GM18858 (cell line): Measurements from ENCODE around the gene TAS2R38.

ENCODE experiments used
- ATAC-seq: cut with Tn5 transposase; IDR thresholded peaks from one replicate; pipeline ENCODE4 v1.9.1; 2021; ENCODE audit not compliant: unreplicated experiment

The TAS2R38 gene

DNA sequence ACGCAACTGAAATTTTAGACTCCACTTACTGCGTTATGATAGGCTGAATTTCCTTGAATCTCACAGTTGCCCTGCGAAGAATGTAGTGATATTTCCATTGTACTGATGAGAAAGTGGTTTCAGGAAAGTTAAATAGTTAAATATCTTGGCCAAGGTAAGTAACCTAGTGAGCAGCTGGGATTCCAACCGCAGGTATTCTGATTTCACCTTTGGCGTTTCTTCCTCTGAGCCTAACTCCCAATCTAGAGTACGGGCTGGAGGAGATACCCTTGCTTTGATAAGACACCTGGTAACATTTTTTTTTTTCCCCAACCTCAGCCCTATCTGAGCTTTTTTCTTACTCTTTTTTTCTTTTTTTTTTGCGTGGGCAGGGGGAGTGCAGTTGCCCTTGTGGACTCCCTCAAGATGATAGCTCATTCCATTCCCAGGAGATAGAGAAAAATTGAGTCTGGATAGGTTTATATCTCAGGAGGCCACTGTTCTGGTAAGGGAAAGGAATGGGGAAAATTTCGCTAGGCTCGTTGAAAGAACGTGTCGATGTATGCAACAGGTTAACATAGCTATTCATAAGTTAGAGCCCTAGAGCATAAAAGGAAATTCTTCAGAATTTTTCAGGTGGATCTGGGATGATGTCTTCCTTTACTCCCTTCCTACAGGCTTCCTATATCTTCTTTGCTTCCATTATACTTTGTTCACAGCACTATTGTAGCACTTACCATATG is 3.1 kb upstream of the TAS2R38 start:
- ATAC-seq: no peak

DNA sequence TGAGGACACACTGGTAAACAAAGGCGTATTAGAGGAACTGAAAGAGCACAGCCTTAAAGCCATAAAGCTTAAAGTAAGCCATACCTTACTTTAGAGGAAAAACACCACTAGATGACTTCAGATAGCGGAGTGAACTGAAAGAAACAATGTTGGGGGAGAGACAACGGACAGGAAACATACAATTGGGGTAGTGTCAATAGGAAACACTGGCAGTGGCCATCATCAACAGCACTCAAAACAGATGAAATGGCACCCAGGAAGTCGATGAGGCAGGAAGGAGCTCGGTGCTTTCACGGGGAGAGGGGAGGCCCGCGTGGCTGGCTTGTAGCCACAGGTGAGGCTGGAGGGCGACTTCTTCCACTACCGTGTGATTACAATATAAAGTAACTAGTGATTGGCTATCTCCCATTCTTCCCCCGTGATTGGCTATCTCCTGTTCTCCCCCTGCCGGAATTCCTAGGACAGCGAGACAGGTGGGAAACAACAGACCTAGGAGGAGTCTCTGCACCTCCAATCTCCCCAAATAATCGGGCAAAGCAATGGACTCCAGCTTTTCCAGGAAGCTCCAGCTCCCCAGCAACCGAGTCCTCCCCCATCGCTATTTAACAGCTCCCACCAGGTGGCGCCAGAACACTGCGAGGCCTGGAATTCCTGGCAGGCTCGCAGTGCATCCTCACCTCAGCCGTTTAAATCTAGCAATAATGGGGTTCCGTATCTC is 2.4 kb upstream of the TAS2R38 start:
- ATAC-seq: peak; percentile 64

GRCh38 chr7:141974831-141975230 is 1.3 kb upstream of the TAS2R38 start:
- no peak for ATAC-seq

GRCh38 chr7:141960687-141961422 is 12.7 kb downstream of the TAS2R38 start:
- peak; percentile 89 for ATAC-seq

- no peak for ATAC-seq
Observed at GRCh38 chr7:141956084-141956483, 17.5 kb downstream of the TAS2R38 start.

GRCh38 chr7:141954334-141954733 is 19.2 kb downstream of the TAS2R38 start:
- ATAC-seq: no peak

- ATAC-seq: no peak
Observed at GRCh38 chr7:141952461-141952860, 21.1 kb downstream of the TAS2R38 start.

- no peak for ATAC-seq
Observed at GRCh38 chr7:141950806-141951205, 22.8 kb downstream of the TAS2R38 start.

DNA sequence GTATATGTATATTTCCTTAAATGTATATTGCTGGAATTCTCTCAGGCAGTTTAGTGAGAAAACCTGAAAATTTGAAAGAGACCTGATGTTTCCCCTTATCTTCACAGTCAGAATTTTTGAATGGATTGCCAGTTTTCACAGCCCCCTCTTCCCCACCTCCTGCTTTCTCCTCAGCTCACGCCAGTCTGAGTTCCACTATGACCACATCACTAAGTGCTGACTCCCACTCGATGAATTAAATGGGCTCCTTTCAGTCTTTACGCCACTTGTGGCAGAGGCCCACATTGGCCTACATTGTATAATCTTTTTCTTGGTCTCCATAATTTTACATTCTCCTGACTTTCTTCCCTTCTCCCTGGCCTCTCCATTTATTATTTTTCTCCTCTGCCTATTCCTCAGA is 23.7 kb downstream of the TAS2R38 start:
- no peak for ATAC-seq

DNA sequence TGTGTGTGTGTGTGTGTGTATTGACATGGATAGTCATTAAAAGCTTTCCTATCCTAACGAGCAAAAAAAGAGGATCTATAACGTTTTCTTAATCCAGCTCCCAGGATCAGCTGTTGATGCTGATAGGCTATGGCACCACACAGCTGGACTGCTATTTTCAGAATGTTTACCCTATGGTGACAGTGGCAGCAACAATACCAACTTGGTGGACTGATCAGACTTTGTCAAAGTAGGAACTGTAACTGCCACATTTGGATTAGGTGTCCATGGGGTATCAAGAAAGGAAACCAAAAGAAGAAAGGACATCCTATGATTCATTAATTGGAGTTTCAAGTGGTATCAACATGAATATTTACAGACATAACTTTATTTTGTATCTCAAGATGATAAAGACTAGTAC is 24.1 kb downstream of the TAS2R38 start:
- no peak for ATAC-seq

GRCh38 chr7:141949021-141949420 is 24.6 kb downstream of the TAS2R38 start:
- no peak for ATAC-seq

DNA sequence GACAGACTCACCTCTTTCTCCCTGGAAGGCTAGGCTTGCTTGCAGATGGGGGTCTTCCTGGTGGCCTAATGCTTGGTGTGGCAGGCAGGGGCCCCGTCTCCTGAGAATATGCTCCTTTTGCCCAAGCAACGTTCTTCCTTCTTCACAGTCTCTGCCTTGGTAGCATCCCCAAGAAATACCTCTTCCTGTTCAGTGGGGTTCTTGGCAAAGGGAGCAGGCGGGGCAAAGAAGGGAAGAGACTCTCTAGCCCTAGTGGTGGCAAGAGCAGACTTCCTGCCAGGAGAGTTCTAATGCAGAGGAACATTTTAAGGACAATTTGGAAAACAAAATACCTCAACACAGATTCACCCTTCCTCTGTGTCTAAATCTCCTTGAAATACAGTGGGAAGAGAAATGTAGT is 26.8 kb downstream of the TAS2R38 start, which contains the start of gene CLEC5A:
CLEC5A (minus strand) TSS at position 179 of the 400 bp plus-strand sequence. CDS start 682 bp downstream, outside the sequence.
- ATAC-seq: no peak

- ATAC-seq: no peak
Observed at GRCh38 chr7:141945356-141945755, 28.2 kb downstream of the TAS2R38 start.

GRCh38 chr7:141944811-141945210 is 28.8 kb downstream of the TAS2R38 start:
- ATAC-seq: no peak

DNA sequence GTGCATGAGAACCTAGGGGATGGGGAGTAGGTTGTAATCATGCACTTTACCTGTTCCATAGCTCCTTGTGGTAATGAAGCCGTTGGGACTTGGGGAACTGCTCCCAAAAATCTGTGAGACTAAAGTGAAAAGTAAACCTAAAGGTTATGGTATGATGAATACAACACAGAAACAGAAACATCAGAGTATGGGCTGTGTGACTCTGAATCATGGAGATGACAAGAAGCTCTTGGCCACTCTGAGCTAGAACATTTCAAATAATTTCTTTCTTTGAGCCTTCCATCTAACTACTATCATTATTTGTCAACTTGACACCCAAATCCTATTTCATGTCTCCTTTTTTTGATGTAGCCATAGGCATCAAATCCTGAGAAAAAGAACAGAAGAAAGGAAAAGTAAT is 29.7 kb downstream of the TAS2R38 start:
- no peak for ATAC-seq

DNA sequence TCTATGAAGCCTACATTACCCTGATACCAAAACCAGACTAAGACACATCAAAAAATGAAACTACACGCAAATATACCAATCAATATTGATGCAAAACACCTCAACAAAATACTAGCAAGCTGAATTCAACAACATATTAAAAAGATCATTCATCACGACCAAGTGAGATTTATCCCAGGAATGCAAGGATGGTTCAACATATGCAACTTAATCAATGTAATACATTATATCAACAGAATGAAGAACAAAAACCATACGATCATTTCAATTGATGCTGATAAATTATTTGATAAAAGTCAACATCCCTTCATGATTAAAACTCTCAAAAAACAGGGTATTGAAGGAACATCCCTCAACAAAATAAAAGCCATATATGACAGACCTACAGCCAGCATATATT is 32.5 kb downstream of the TAS2R38 start:
- no peak for ATAC-seq

GRCh38 chr7:141930211-141930610 is 43.4 kb downstream of the TAS2R38 start:
- no peak for ATAC-seq

DNA sequence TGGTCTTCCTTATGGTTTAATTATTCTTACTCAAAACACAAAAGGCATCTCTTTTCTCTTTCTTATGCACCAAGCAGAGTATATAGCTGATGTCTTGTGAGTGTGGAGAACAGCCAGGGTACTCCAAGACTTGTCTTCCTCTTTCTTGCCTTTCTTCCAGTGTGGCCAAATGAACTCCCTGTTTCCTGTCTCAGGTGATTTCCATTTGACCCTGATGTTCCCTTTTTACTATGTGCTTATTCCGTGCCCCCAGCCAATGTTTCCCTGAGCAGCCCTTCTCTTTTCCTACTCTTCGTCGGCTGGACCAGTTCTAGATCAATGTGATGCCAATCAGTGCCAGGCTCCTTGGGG is 44.8 kb downstream of the TAS2R38 start:
- no peak for ATAC-seq

GRCh38 chr7:141928146-141928844 is 45.3 kb downstream of the TAS2R38 start:
- no peak for ATAC-seq
